GM15510 (cell line): ENCODE measurements around the gene NUDT3.

Experiments used
- POLR2A ChIP-seq: IDR thresholded peaks from 3 replicates; pipeline ENCODE4 v1.6.1; 2011; ENCODE audit warnings: borderline replicate concordance; ENCODE audit not compliant: insufficient read length; ENCODE audit errors: extremely low read depth

The NUDT3 gene

DNA sequence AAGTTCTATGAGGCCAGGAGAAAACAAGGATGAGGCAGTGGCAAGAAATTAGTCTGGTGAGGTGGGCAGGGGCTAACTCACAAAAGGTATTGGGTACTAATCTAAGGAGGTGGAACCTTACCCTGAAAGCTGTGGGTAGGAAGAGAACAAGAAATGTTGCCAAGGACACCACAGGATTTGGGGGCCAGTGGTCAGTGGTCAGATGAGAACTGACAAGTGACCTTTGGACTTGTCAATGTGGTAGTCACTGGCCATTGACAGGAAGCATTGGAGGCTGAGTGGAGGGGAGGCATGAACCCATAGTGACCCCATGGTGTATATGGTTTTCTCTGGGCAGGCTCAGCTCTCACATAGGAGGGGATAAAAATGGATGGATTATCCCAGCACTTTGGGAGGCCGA, 118.3 kb downstream of the NUDT3 start:
- TF ChIP-seq POLR2A, result no peak

GRCh38 chr6:34273242-34273805, 119.1 kb downstream of the NUDT3 start:
- no peak for TF ChIP-seq POLR2A

- TF ChIP-seq POLR2A, result no peak
These were observed 120.2 kb downstream of the NUDT3 start for GRCh38 chr6:34272013-34272926.

GRCh38 chr6:34267746-34268145, 124.7 kb downstream of the NUDT3 start:
- no peak for TF ChIP-seq POLR2A

DNA sequence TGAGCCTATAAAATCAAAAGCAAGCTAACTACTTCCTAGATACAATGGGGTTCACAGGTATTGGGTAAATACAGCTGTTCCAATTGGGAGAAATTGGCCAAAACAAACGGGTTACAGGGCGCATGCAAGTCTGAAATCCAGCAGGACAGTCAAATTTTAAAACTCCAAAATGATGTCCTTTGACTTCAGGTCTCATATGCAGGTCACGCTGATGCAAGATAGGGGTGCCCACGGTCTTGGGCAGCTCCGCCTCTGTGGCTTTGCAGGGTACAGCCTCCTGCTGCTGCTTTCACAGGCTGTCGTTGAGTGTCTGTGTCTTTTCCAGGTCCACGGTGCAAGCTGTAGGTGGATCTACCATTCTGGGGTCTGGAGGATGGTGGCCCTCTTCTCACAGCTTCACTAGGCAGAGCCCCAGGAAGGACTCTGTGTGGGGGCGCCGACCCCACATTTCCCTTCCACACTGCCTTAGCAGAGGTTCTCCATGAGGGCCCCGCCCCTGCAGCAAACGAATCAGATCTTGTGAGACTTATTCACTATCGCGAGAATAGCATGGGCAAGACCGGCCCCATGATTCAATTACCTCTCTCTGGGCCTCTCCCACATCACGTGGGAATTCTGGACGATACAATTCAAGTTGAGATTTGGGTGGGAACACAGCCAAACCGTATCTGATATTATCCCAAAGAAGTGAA, 131.7 kb downstream of the NUDT3 start:
- no peak for TF ChIP-seq POLR2A

- TF ChIP-seq POLR2A, result no peak
These were observed 132.9 kb downstream of the NUDT3 start for GRCh38 chr6:34259529-34260069.

GRCh38 chr6:34249469-34250261, 142.8 kb downstream of the NUDT3 start:
- no peak for TF ChIP-seq POLR2A

DNA sequence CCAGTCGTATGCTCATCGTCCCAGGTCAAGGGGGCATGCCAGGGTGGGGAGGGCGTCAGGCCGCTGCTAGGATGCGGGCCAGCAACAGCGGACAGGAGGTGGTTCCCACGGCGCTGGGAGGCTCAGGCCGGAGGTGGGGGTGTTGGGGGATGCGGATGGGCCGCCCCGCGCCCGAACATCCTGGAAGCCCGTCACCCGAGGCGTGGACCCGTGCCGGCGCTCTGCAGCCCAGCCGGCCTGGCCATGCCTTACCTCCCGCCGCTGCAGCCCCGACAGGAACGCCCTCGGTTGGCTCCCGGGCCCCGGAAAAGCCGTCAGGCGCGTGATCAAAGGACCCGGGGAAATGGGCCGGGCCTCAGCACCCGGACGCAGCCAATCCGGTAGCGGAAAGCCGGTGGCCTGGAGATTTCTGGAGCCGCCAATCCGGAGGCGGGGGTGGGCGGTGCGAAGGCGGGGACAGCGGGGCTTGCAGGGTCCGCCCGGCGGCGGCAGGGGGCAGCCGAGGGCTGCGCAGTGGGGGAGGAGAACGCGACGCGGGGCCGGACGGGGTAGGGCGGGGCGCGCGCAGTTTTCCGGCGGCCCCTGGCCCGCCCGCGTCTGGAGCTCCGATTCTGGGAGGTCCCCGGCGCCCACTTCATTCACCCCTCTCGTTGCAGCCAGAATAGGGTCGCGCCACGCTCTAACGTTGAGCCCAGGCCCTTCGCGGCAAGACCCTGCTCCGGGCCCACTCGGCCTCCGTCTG, 143.6 kb downstream of the NUDT3 start, which contains the start of gene SMIM29:
Gene SMIM29 (minus strand): TSS at position 280 of the 742 bp plus-strand sequence. CDS start 1,215 bp downstream, outside the sequence.
- TF ChIP-seq POLR2A, result peak; percentile 83

DNA sequence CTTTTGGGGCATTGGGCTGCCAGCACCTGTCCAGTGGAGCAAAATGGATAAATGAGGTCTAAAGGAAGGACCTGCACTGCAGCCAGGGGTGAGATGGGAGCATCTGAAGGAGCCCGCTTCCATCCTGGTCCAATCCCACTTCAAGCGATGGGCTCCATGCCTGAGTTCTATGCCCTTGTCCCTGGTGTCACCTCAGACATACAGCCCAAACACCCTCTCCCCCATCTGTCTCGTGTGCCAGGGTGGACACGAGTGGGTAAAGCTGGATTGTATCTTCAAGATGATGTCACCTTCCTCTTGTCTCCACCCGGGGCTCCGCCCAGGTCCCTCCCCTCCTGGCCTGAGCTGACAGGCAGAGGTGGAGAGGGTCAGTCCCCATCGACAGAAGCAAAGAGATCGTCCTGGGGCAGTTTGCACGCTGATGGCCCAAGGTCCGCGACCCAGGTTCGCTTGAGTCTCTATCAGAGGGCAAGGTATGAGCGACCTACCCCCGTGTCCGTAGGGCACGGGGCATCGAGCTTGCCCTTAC, 144.2 kb downstream of the NUDT3 start:
- no peak for TF ChIP-seq POLR2A

DNA sequence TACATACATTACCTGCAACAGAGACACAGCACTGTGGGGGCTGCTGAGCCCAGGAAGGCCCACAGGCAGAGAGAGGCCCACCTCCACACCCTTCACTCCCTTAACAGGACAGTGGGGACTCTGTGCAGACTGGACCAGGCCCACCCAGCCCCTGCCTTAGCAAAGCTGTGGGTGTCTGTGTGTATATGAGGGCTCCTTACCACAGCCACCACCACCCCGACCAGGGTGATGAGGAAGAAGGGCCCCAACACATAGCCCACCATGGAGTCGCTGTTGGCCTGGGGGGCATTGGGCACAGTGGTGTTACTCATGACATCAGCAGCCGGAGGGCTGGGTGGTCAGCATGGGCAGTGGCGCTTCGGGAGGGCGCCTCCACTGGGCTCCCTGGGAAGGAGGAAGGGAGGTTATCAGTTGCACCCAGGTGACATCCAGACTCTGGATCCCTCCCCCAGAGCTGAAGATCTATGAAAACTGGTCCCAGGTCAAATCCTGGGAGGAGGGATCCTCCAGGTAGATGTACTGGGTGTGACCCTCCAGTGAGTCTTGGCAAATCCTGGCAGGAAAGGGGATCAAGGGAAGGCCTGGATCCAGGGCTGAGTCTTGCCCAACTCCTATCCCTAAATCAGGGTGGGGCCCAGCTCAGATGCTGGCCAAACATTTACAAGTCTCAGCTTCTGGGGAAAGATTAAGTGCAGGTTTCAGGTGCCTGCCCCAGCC, 144.8 kb downstream of the NUDT3 start:
- TF ChIP-seq POLR2A, result no peak

- peak; percentile 54 for TF ChIP-seq POLR2A
These were observed 145.7 kb downstream of the NUDT3 start for GRCh38 chr6:34246563-34247391.

DNA sequence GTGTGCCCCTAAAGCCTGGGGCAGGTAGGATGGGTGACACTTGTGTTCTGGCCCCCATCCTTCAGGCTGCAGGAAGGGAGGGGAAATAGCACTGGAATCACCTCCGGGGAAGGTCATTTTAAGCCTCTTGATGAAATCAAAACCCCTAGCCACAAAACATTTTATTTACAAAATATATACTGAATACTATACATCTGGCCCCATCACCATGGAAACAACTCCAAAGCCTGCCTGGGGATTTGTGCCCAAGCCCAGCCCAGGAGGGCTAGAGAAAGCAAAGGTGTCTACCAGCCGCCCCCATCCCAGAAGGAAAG, 146.3 kb downstream of the NUDT3 start:
- no peak for TF ChIP-seq POLR2A
